ENCODE measurements around the gene IQCF6.
A peak's percentile ranks its signal among the peaks of the same experiment; 100 is the strongest.

- TF ChIP-seq, protein P1, sequence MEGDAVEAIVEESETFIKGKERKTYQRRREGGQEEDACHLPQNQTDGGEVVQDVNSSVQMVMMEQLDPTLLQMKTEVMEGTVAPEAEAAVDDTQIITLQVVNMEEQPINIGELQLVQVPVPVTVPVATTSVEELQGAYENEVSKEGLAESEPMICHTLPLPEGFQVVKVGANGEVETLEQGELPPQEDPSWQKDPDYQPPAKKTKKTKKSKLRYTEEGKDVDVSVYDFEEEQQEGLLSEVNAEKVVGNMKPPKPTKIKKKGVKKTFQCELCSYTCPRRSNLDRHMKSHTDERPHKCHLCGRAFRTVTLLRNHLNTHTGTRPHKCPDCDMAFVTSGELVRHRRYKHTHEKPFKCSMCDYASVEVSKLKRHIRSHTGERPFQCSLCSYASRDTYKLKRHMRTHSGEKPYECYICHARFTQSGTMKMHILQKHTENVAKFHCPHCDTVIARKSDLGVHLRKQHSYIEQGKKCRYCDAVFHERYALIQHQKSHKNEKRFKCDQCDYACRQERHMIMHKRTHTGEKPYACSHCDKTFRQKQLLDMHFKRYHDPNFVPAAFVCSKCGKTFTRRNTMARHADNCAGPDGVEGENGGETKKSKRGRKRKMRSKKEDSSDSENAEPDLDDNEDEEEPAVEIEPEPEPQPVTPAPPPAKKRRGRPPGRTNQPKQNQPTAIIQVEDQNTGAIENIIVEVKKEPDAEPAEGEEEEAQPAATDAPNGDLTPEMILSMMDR (conservative IDR thresholded peaks at IDR 0.05 in 1 of 2, IDR thresholded peaks at IDR 0.05 in 1 of 2; ENCODE audit: low read depth in 1 of 2, low read length in 2 of 2): peak; percentile 77 to 85
- no peak for TF ChIP-seq EZH2 (IDR thresholded peaks at IDR 0.05; ENCODE audit: low read length, missing control alignments)
Observed at GRCh38 chr3:51799879-51800749, 21.1 kb upstream of the IQCF6 start.

All from fibroblast of lung (primary cell).